ENCODE results near the gene DRD4. TPM values are rescaled to one million over a fixed set of nuclear protein-coding genes. Genes with fewer than 3 reads are reported as not detected.
A peak's percentile ranks its signal among the peaks of the same experiment; 100 is the strongest.

DRD4 gene
- total and polyA plus RNA-seq, 4 donors, result 1.3 to 3.4 (median 2.1) TPM; not detected in 1

GRCh38 chr11:607971-608659 lies 29.0 kb upstream of the DRD4 start:
- 89 to 90% methylated on average over 43 to 45 of the region's 45 CpGs for WGBS, 2 donors
- intact Hi-C loops (cut with DNase I), result no loop called here
- H3K4me3 ChIP-seq (ENCODE audit: low read length in 2 of 2), result no peak overlapping the region
- ATAC-seq (ENCODE audit: low FRiP score) (no peak), DNase-seq (no peak)
- H3K27me3 ChIP-seq (ENCODE audit: control insufficient read depth in 1 of 2, insufficient read depth in 2 of 2, low read length in 1 of 2), result no peaks in the 10 kb centered on the region
- H3K4me1 ChIP-seq (ENCODE audit: control insufficient read depth in 1 of 2, insufficient read depth in 2 of 2, low read length in 2 of 2), result no peaks in the 10 kb centered on the region
- H3K27ac ChIP-seq (ENCODE audit: low read depth in 1 of 2, low read length in 2 of 2), result no peak overlapping the region
- no peaks in the 10 kb centered on the region for H3K9me3 ChIP-seq (ENCODE audit: control insufficient read depth, low read length)
- H3K36me3 ChIP-seq (ENCODE audit: control insufficient read depth in 1 of 2, insufficient read depth in 2 of 2, low read length in 1 of 2), result peaks cover 4 to 11% of the 10 kb centered on the region in 2 donors

DNA sequence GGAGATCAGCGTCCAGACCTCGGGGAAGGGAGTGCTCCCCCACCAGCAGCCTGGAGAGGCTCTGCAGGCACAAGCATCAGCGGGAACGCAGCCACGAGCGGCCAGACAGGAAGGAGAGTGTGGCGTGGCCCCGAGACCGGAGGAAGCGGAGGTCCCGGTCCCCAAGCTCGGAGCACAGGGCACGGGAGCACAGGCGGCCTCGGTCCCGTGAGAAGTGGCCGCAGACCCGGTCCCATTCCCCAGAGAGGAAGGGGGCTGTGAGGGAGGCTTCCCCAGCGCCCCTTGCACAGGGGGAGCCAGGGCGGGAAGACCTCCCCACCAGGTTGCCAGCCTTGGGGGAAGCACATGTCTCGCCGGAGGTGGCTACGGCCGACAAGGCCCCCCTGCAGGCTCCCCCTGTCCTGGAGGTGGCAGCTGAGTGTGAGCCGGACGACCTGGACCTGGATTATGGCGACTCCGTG lies 28.2 kb upstream of the DRD4 start:
- intact Hi-C loops (cut with DNase I), result no loop called here
- no peak for DNase-seq
- 85% methylated on average over 25 to 28 of the region's 28 CpGs for WGBS, 2 donors
- Histone ChIP-seq H3K4me1 (ENCODE audit: control insufficient read depth in 1 of 2, insufficient read depth in 2 of 2, low read length in 2 of 2) (no peaks in the 10 kb centered on the region), H3K27me3 (ENCODE audit: control insufficient read depth in 1 of 2, insufficient read depth in 2 of 2, low read length in 1 of 2) (no peaks in the 10 kb centered on the region), H3K4me3 (ENCODE audit: low read length in 2 of 2) (no peak overlapping the region), H3K27ac (ENCODE audit: low read depth in 1 of 2, low read length in 2 of 2) (no peak overlapping the region), H3K9me3 (ENCODE audit: control insufficient read depth, low read length) (no peaks in the 10 kb centered on the region), H3K36me3 (ENCODE audit: control insufficient read depth in 1 of 2, insufficient read depth in 2 of 2, low read length in 1 of 2) (peaks cover 4 to 11% of the 10 kb centered on the region in 2 donors)
- no peak for ATAC-seq (ENCODE audit: low FRiP score)

DNA sequence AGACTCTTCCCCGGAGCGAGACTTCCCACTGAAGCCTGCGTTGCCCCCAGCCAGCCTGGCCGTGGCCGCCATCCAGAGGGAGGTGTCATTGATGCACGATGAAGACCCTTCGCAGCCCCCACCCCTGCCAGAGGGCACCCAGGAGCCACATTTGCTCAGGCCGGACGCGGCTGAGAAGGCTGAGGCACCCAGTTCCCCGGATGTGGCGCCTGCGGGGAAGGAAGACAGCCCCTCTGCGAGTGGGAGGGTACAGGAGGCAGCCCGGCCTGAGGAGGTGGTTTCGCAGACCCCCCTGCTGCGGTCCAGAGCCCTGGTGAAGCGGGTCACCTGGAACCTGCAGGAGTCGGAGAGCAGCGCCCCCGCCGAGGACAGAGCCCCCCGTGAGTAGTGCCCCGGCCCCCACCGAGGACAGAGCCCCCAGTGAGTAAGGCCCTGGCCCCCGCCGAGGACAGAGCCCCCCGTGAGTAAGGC lies 27.7 kb upstream of the DRD4 start:
- ATAC-seq (ENCODE audit: low FRiP score) (no peak), DNase-seq (peak in 1 of 2 donors; percentile 71)
- intact Hi-C loops (cut with DNase I), result no loop called here
- peaks cover 4 to 8% of the 10 kb centered on the region in 2 donors for H3K36me3 ChIP-seq (ENCODE audit: control insufficient read depth in 1 of 2, insufficient read depth in 2 of 2, low read length in 1 of 2)
- H3K4me3 ChIP-seq (ENCODE audit: low read length in 2 of 2), result no peak overlapping the region
- no peaks in the 10 kb centered on the region for H3K4me1 ChIP-seq (ENCODE audit: control insufficient read depth in 1 of 2, insufficient read depth in 2 of 2, low read length in 2 of 2)
- H3K9me3 ChIP-seq (ENCODE audit: control insufficient read depth, low read length), result no peaks in the 10 kb centered on the region
- 92% methylated on average over 28 of the region's 28 CpGs for WGBS, 2 donors
- no peaks in the 10 kb centered on the region for H3K27me3 ChIP-seq (ENCODE audit: control insufficient read depth in 1 of 2, insufficient read depth in 2 of 2, low read length in 1 of 2)
- no peak overlapping the region for H3K27ac ChIP-seq (ENCODE audit: low read depth in 1 of 2, low read length in 2 of 2)

DNA sequence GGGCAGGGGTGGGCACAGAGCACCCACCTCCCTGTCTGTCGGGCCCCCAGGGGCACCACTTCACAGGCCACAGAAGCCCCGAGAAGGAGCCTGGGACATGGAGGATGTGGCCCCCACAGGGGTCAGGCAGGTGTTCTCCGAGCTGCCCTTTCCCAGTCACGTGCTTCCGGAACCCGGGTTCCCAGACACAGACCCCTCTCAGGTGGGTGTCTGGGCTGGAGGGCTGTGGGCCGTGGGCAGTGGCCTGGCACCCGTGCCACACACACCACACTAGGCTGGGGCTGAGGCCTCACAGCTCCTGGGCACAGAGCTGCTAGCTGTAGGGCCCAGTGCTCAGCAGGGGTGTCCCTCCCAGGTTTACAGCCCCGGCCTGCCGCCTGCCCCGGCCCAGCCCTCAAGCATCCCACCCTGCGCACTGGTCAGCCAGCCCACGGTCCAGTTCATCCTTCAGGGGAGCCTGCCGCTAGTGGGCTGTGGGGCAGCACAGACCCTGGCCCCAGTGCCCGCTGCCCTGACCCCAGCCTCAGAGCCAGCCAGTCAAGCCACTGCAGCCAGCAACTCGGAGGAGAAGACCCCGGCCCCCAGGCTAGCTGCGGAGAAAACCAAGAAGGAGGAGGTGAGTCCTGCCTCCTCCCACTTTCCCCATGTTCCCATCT lies 26.8 kb upstream of the DRD4 start:
- ATAC-seq (ENCODE audit: low FRiP score), result no peak

GRCh38 chr11:611001-611996 lies 25.8 kb upstream of the DRD4 start:
- no peak overlapping the region for H3K4me3 ChIP-seq (ENCODE audit: low read length in 2 of 2)
- DNase-seq (peak in 1 of 2 donors; percentile 73), ATAC-seq (ENCODE audit: low FRiP score) (no peak)
- no peaks in the 10 kb centered on the region for H3K27me3 ChIP-seq (ENCODE audit: control insufficient read depth in 1 of 2, insufficient read depth in 2 of 2, low read length in 1 of 2)
- H3K4me1 ChIP-seq (ENCODE audit: control insufficient read depth in 1 of 2, insufficient read depth in 2 of 2, low read length in 2 of 2), result no peaks in the 10 kb centered on the region
- intact Hi-C loops (cut with DNase I), result loop anchor here in 1 of 2 donors (5.0 kb wide), 1 partner anchor 34 kb away; the partner anchor contains the start of gene PHRF1
- WGBS, 2 donors, result 89 to 90% methylated on average over 44 to 49 of the region's 49 CpGs
- H3K9me3 ChIP-seq (ENCODE audit: control insufficient read depth, low read length), result no peaks in the 10 kb centered on the region
- H3K36me3 ChIP-seq (ENCODE audit: control insufficient read depth in 1 of 2, insufficient read depth in 2 of 2, low read length in 1 of 2), result peaks cover 4 to 6% of the 10 kb centered on the region in 2 donors
- H3K27ac ChIP-seq (ENCODE audit: low read depth in 1 of 2, low read length in 2 of 2), result no peak overlapping the region

More for the DNA sequence above, 26.8 kb upstream of the DRD4 start:
- Histone ChIP-seq H3K9me3 (ENCODE audit: control insufficient read depth, low read length) (no peaks in the 10 kb centered on the region), H3K4me1 (ENCODE audit: control insufficient read depth in 1 of 2, insufficient read depth in 2 of 2, low read length in 2 of 2) (no peaks in the 10 kb centered on the region), H3K36me3 (ENCODE audit: control insufficient read depth in 1 of 2, insufficient read depth in 2 of 2, low read length in 1 of 2) (peaks cover 4 to 6% of the 10 kb centered on the region in 2 donors), H3K27ac (ENCODE audit: low read depth in 1 of 2, low read length in 2 of 2) (no peak overlapping the region), H3K4me3 (ENCODE audit: low read length in 2 of 2) (no peak overlapping the region), H3K27me3 (ENCODE audit: control insufficient read depth in 1 of 2, insufficient read depth in 2 of 2, low read length in 1 of 2) (no peaks in the 10 kb centered on the region)
- intact Hi-C loops (cut with DNase I), result loop anchor here in 1 of 2 donors (5.0 kb wide), 1 partner anchor 33 kb away; the partner anchor contains the start of gene PHRF1
- 92 to 95% methylated on average over 18 of the region's 18 CpGs for WGBS, 2 donors
- DNase-seq, result peak in 1 of 2 donors; percentile 70

- Histone ChIP-seq H3K4me3 (ENCODE audit: low read length in 2 of 2) (no peak overlapping the region), H3K4me1 (ENCODE audit: control insufficient read depth in 1 of 2, insufficient read depth in 2 of 2, low read length in 2 of 2) (no peaks in the 10 kb centered on the region), H3K9me3 (ENCODE audit: control insufficient read depth, low read length) (no peaks in the 10 kb centered on the region), H3K27ac (ENCODE audit: low read depth in 1 of 2, low read length in 2 of 2) (no peak overlapping the region), H3K36me3 (ENCODE audit: control insufficient read depth in 1 of 2, insufficient read depth in 2 of 2, low read length in 1 of 2) (peaks cover 4 to 5% of the 10 kb centered on the region in 2 donors), H3K27me3 (ENCODE audit: control insufficient read depth in 1 of 2, insufficient read depth in 2 of 2, low read length in 1 of 2) (no peaks in the 10 kb centered on the region)
- 66 to 72% methylated on average over 26 to 27 of the region's 27 CpGs for WGBS, 2 donors
- ATAC-seq (ENCODE audit: low FRiP score) (no peak), DNase-seq (peak in 1 of 2 donors; percentile 75)
- intact Hi-C loops (cut with DNase I), result loop anchor here in 1 of 2 donors (5.0 kb wide), 1 partner anchor 35 kb away; the partner anchor contains the start of gene PHRF1
These were observed 24.7 kb upstream of the DRD4 start for GRCh38 chr11:612201-612960.

DNA sequence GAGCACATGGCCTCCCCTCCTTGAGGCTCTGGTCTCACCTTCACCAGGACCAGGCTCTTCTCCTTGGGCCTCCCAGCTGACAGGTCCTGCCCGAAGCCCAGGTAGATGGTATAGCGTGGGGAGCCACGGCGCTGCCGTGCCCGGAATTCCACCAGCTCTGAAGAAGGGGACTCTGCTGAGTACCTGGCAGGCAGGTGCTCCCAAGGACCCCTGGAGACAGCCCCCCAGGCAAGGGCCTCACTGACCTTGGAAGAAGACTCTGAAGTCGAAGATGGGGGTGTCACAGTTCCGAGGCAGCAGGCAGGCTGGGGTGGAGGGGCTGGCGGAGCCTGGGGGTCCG lies 24.1 kb upstream of the DRD4 start:
- intact Hi-C loops (cut with DNase I), result loop anchor here in 1 of 2 donors (5.0 kb wide), 1 partner anchor 36 kb away; the partner anchor contains the start of gene PHRF1
- Histone ChIP-seq H3K4me1 (ENCODE audit: control insufficient read depth in 1 of 2, insufficient read depth in 2 of 2, low read length in 2 of 2) (no peaks in the 10 kb centered on the region), H3K27ac (ENCODE audit: low read depth in 1 of 2, low read length in 2 of 2) (no peak overlapping the region), H3K4me3 (ENCODE audit: low read length in 2 of 2) (no peak overlapping the region), H3K36me3 (ENCODE audit: control insufficient read depth in 1 of 2, insufficient read depth in 2 of 2, low read length in 1 of 2) (peaks cover 3 to 5% of the 10 kb centered on the region in 2 donors), H3K27me3 (ENCODE audit: control insufficient read depth in 1 of 2, insufficient read depth in 2 of 2, low read length in 1 of 2) (no peaks in the 10 kb centered on the region), H3K9me3 (ENCODE audit: control insufficient read depth, low read length) (no peaks in the 10 kb centered on the region)
- WGBS, 2 donors, result 93 to 96% methylated on average over 10 of the region's 10 CpGs
- no peak for ATAC-seq (ENCODE audit: low FRiP score)
- no peak for DNase-seq
